ENCODE measurements around the gene TCF12. TPM values are rescaled to one million over a fixed set of nuclear protein-coding genes. Genes with fewer than 3 reads are reported as not detected.

The TCF12 gene
- total RNA-seq, 3 donors from 2014 or later (not counting 1 experiment from before 2014, with no cell fraction given) = 84.1 to 111 (median 107) TPM

DNA sequence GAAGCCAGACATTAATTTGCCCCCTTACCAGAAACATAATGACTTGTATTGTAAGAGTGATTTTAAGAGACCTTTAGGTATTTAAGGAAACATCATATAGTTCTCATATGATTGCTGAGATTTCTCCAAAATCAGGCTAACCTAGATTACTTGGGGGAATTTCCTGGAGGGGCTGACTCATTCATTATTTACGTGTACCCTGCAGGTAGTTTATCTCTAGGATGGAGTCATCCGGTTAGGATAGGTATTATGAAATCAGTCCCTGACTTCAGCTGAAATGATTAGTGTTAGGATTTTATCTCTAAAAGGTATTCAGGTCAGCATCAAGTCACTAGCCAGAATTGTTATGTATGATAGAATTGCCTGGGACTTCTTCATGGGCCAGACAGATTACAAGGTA is 97.5 kb downstream of the TCF12 start:
- H3K27ac Mint-ChIP-seq = no peak overlapping the region
- no peaks in the 10 kb centered on the region for H3K9me3 ChIP-seq (ENCODE audit: control insufficient read depth, insufficient read depth, low read length)
- H3K4me3 ChIP-seq (ENCODE audit: low read length) = no peak overlapping the region
- H3K27me3 ChIP-seq (ENCODE audit: control insufficient read depth, insufficient read depth, low read length) = no peaks in the 10 kb centered on the region
- no peaks in the 10 kb centered on the region for H3K4me1 ChIP-seq (ENCODE audit: control insufficient read depth, insufficient read depth, low read length)
- no peaks in the 10 kb centered on the region for H3K9me3 Mint-ChIP-seq
- ATAC-seq (no peak), DNase-seq (no peak)
- no peak overlapping the region for H3K4me3 Mint-ChIP-seq
- H3K36me3 Mint-ChIP-seq = no peaks in the 10 kb centered on the region
- intact Hi-C loops (cut with micrococcal nuclease) = loop anchor here (10.0 kb wide), 1 partner anchor 289 kb away; no protein-coding TSS in a partner anchor
- H3K27me3 Mint-ChIP-seq (ENCODE audit: low read depth in 2 of 2) = no peaks in the 10 kb centered on the region
- no peaks in the 10 kb centered on the region for H3K36me3 ChIP-seq (ENCODE audit: control insufficient read depth, insufficient read depth, low read length)
- H3K4me1 Mint-ChIP-seq = peaks cover 58 to 61% of the 10 kb centered on the region in 2 donors
- no peak overlapping the region for H3K27ac ChIP-seq (ENCODE audit: low read length)
- WGBS (ENCODE audit: insufficient coverage) = 98% methylated on average over 2 of the region's 2 CpGs
- TF ChIP-seq, protein P1, sequence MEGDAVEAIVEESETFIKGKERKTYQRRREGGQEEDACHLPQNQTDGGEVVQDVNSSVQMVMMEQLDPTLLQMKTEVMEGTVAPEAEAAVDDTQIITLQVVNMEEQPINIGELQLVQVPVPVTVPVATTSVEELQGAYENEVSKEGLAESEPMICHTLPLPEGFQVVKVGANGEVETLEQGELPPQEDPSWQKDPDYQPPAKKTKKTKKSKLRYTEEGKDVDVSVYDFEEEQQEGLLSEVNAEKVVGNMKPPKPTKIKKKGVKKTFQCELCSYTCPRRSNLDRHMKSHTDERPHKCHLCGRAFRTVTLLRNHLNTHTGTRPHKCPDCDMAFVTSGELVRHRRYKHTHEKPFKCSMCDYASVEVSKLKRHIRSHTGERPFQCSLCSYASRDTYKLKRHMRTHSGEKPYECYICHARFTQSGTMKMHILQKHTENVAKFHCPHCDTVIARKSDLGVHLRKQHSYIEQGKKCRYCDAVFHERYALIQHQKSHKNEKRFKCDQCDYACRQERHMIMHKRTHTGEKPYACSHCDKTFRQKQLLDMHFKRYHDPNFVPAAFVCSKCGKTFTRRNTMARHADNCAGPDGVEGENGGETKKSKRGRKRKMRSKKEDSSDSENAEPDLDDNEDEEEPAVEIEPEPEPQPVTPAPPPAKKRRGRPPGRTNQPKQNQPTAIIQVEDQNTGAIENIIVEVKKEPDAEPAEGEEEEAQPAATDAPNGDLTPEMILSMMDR (IDR thresholded peaks at IDR 0.05) = no peak

DNA sequence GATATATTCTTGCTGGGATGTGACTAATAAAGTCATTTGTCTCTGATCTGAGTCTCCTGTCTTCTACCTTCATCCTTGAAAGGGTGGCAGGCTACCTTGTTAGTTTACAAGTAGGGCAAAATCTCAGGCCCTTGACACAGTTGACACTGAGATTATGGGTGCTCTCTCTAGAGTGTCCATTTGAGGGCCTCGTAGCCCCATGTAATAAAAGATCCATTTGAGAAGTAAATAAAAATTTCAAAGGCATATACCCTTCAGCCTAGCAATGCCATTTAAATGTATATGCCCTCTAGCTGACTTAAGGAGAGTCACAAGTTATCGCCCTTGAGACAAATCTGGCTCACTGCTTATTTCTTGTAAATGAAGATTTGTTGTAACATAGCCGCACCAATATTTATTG is 98.6 kb downstream of the TCF12 start:
- Mint-ChIP-seq H3K27me3 (ENCODE audit: low read depth in 2 of 2) (no peaks in the 10 kb centered on the region), H3K27ac (peak overlapping the region in 1 of 2 donors; percentile 31), H3K4me1 (peaks cover 51 to 57% of the 10 kb centered on the region in 2 donors), H3K36me3 (no peaks in the 10 kb centered on the region), H3K9me3 (no peaks in the 10 kb centered on the region), H3K4me3 (no peak overlapping the region)
- DNase-seq (peak in 1 of 2 donors; percentile 14), ATAC-seq (no peak)
- intact Hi-C loops (cut with micrococcal nuclease) = loop anchor here (10.0 kb wide), 1 partner anchor 288 kb away; no protein-coding TSS in a partner anchor
- Histone ChIP-seq H3K4me1 (ENCODE audit: control insufficient read depth, insufficient read depth, low read length) (no peaks in the 10 kb centered on the region), H3K36me3 (ENCODE audit: control insufficient read depth, insufficient read depth, low read length) (no peaks in the 10 kb centered on the region), H3K27ac (ENCODE audit: low read length) (no peak overlapping the region), H3K4me3 (ENCODE audit: low read length) (no peak overlapping the region), H3K27me3 (ENCODE audit: control insufficient read depth, insufficient read depth, low read length) (no peaks in the 10 kb centered on the region), H3K9me3 (ENCODE audit: control insufficient read depth, insufficient read depth, low read length) (no peaks in the 10 kb centered on the region)
- WGBS (ENCODE audit: insufficient coverage) = 100% methylated on average over 2 of the region's 3 CpGs
- TF ChIP-seq, protein P1 (IDR thresholded peaks at IDR 0.05) = no peak

DNA sequence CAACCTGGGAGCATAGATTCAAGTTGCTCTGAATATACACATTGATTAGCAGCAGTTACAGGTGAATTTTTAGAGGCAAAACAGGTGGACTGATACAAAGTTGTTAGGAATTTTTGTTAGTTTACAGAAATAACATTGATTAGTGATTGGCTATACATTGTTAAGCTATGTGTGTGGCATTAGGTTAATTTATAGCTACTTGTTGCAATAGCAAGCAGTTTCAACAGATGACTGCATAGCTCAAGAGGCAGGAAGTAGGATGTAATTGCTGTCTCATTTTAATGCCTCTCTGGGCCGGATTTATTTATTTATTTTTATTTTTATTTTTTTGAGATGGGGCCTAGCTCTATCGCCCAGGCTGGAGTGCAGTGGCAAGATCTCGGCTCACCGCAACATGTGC is 99.7 kb downstream of the TCF12 start:
- Mint-ChIP-seq H3K4me3 (no peak overlapping the region), H3K4me1 (peaks cover 56 to 61% of the 10 kb centered on the region in 2 donors), H3K27me3 (ENCODE audit: low read depth in 2 of 2) (no peaks in the 10 kb centered on the region), H3K27ac (no peak overlapping the region), H3K36me3 (no peaks in the 10 kb centered on the region), H3K9me3 (no peaks in the 10 kb centered on the region)
- ATAC-seq (no peak), DNase-seq (no peak)
- H3K9me3 ChIP-seq (ENCODE audit: control insufficient read depth, insufficient read depth, low read length) = no peaks in the 10 kb centered on the region
- TF ChIP-seq, protein P1 (IDR thresholded peaks at IDR 0.05) = no peak
- WGBS (ENCODE audit: insufficient coverage) = 71% methylated on average over 4 of the region's 4 CpGs
- H3K4me3 ChIP-seq (ENCODE audit: low read length) = no peak overlapping the region
- no peaks in the 10 kb centered on the region for H3K27me3 ChIP-seq (ENCODE audit: control insufficient read depth, insufficient read depth, low read length)
- no peaks in the 10 kb centered on the region for H3K4me1 ChIP-seq (ENCODE audit: control insufficient read depth, insufficient read depth, low read length)
- no peaks in the 10 kb centered on the region for H3K36me3 ChIP-seq (ENCODE audit: control insufficient read depth, insufficient read depth, low read length)
- intact Hi-C loops (cut with micrococcal nuclease) = loop anchor here (10.0 kb wide), 1 partner anchor 287 kb away; no protein-coding TSS in a partner anchor
- H3K27ac ChIP-seq (ENCODE audit: low read length) = no peak overlapping the region
